Ovary (tissue), 3 donors: ENCODE data around the gene AMER1.

Experiments
- CTCF ChIP-seq, 3 donors: fragments of 450-650 bp in 2 of 3; fragments of 200-600 bp in 1 of 3; IDR thresholded peaks; one replicate each; pipeline versions ENCODE4 v1.5.1 to v1.8.0; 2016 to 2022; ENCODE audit warnings: antibody characterized with exemption in 3 of 3, mild to moderate bottlenecking in 1 of 3
- POLR2A ChIP-seq: fragments of 450-650 bp; IDR thresholded peaks from one replicate; pipeline ENCODE4 v1.6.1; 2017; ENCODE audit warnings: antibody characterized with exemption, mild to moderate bottlenecking, moderate library complexity
- donor health status: DM: no; HTN: no; CAD: no.

- no peak for TF ChIP-seq CTCF (IDR thresholded peaks at IDR 0.05)
- no peak for TF ChIP-seq POLR2A
Measured at GRCh38 chrX:64187762-64188150, 17.8 kb downstream of the AMER1 start.
